ENCODE measurements around the gene IL1R2.

DNA sequence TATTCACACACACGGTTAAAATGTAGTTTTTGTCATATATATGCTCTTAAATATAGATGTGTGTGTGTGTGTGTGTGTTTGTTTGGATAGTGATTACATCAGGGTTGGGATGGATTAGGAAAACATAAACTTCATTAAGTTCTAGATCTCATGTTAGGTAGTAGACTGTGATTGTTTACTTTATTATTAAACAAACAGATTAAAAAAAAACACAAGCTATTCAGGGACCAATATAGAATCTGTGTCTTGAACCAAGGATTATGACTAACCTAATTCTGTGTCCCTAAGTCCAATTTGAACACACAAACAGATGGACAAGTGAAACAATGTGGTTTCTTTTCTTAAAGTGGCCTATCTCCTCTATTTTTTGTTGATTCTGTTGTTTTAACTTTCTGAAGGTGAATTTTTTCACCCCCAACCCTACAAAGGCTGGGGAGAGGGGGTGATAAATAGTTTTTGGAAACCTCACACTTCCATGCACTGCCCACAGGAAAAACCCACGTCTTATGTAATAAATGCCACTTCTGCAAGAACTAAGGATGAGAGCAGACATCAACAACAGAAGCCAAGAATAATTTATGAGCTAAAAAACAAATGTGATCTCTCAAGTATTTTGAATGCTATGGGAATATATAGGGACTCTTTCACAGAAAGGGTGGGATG, 40.7 kb downstream of the IL1R2 start:
- TF ChIP-seq, protein P1, sequence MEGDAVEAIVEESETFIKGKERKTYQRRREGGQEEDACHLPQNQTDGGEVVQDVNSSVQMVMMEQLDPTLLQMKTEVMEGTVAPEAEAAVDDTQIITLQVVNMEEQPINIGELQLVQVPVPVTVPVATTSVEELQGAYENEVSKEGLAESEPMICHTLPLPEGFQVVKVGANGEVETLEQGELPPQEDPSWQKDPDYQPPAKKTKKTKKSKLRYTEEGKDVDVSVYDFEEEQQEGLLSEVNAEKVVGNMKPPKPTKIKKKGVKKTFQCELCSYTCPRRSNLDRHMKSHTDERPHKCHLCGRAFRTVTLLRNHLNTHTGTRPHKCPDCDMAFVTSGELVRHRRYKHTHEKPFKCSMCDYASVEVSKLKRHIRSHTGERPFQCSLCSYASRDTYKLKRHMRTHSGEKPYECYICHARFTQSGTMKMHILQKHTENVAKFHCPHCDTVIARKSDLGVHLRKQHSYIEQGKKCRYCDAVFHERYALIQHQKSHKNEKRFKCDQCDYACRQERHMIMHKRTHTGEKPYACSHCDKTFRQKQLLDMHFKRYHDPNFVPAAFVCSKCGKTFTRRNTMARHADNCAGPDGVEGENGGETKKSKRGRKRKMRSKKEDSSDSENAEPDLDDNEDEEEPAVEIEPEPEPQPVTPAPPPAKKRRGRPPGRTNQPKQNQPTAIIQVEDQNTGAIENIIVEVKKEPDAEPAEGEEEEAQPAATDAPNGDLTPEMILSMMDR (IDR thresholded peaks at IDR 0.05) = no peak
- no peak for TF ChIP-seq POLR2A (IDR thresholded peaks at IDR 0.05)
